Measurements from ENCODE around the gene HMGB2.

The HMGB2 gene

DNA sequence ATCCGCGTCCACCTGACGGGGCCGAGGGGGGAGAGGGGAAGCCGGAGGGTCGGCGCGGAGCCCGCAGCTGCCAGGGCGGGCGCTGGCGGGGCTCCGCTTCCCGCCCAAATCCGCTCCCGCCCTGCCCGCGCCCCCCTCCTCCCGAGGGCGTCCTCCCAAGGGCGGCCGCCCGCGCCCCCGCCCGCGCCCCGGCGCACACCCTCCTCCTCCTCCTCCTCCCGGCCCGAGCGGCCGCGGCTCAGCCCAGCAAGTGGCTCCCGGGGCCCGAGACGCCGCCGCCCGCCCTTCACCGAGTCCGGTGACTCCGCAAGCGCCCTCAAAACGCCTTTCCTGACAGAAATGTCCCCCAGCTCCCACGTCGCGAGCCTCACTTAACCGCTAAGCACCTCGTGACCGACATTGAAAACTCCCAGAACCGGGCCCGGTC, 487 bp downstream of the HMGB2 start:
- peak; percentile 12 for DNase-seq

DNA sequence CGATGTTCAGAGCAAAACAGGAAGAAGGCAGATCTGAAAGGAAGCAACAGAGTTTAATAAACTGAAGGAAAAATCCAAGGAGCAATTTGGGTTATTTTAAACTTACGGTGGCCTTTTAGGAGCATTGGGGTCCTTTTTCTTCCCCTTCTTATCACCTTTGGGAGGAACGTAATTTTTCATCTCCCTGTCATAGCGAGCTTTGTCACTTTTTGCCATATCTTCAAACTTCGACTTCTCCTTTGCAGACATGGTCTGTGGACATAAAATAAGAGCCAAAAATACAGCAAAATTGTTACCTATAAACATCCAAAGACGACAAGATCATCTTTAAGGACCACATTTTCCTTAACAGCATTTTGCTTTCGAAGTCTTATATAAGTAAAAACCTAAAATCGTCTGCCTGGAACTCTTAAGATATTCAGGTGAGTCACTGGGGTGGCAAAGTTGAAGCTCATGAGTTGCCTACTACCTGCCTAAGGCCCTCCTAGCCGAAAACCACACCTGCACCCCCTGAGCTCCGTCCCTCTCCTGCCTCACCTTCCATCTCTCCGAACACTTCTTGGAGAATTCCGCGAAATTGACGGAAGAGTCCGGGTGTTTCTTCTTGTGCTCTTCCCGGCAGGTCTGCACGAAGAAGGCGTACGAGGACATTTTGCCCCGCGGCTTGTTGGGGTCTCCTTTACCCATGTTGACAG, 1.0 kb downstream of the HMGB2 start:
- no peak for DNase-seq

DNA sequence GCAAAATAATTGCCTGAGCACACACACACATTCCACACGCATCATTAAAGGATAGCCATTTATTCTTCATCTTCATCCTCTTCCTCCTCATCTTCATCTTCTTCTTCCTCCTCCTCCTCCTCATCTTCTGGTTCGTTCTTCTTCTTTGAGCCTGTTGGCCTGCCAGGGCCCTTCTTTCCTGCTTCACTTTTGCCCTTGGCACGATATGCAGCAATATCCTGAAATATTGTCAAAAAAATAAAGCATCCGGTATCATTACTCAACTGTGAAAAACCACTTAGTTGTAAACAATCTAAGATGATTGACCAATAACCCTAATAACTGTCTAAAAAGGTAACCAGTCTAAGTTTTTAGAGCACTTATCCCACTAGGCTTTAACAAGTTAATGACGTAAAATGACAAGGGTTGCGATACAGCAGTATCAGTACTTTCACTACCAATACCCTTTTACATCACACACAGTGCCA, 2.1 kb downstream of the HMGB2 start:
- DNase-seq = no peak

DNA sequence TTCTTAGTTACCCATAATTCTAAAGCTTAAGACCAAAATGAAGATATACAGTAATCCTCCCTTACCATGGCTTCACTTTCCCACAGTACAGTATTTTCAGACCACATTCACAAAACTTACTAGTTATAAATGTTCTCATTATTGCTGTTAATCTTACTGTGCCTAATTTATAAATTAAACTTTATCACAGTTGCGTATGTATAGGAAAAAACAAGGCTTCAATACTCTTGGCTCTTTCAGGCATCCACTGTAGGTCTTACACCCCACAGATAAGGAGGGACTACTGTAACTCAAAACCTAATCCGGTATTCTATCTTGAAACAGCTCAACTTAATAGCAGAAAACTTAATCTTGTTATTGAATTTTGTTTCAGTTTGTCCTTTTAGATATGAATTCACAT, 3.6 kb downstream of the HMGB2 start:
- no peak for DNase-seq

DNA sequence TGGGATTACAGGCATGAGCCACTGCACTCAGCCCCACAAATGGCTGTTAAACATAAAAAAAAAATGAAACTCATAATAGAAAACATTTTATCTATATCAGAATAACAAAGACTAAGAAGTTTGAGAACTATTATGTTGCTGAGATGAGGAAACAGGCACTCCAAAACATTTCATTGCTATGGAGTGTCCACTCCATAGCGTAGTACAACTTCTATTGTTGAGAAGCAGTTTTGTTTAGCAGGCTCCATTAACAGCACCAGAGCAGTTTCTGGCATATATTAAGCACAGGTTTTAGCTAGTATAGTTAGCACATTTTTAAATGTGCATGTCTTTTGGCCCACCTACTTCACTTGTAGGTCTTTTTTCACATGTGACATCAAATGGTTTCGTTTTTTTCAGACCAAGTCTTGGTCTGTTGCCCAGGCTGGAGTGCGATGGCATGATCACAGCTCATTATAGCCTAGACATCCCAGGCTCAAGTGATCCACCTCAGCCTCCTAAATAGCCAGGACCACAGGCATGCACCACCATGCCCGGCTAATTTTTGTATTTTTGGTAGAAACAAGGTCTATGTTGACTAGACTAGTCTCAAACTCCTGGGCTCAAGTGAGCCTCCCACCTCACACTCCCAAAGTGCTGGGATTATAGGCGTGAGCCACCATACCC, 5.8 kb downstream of the HMGB2 start:
- no peak for DNase-seq

DNA sequence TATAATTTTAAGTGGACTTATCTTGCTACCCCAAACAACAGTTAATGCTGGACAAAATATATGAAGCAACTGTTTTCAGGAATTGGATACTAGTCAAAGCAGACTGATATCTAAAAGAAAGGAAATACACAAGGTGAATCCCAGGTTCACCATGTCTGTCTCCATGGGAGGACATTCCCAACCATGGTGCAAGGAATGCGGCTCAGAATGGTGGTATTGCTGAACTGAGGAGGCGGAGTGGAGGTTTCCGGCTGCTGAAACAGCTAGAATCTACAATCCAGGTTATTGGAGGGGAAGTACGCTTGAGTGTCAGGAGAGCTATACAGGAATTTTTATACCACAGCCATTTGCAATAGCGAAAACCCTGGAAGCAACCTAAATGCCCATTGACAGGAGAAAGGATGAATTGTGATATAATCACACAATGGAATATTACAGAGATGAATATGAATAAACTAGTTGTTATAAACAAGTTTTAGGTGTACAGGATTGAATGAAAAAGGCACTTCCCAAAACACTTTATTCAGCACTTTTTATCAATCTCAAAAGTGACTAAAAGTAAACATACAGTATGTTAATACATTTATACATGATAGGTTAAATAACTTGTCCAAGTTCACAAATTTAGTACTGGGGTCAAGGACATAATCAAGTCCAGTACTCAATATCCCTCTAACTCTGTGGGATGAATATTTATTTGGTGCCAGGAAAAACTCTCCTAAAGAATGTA, 9.0 kb downstream of the HMGB2 start:
- no peak for DNase-seq

DNA sequence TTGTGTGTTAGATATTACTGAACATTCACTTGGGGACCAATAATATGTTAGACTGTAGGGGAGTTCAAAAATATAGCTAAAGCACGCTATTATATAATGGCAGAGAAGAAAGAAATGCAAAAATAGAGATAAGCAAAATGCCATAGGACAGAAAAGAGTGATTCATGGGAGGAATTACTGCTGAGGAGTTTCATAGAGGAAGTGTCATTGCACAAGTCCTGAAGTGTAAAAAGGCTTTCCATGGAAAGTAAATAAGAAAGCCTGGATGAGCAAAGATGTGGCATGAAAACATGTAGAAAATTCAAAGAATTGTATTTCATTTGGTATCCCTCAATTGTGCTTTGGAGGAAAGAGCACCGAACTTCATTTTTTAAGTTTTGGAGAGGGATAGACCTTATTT, 14.5 kb downstream of the HMGB2 start:
- no peak for DNase-seq

DNA sequence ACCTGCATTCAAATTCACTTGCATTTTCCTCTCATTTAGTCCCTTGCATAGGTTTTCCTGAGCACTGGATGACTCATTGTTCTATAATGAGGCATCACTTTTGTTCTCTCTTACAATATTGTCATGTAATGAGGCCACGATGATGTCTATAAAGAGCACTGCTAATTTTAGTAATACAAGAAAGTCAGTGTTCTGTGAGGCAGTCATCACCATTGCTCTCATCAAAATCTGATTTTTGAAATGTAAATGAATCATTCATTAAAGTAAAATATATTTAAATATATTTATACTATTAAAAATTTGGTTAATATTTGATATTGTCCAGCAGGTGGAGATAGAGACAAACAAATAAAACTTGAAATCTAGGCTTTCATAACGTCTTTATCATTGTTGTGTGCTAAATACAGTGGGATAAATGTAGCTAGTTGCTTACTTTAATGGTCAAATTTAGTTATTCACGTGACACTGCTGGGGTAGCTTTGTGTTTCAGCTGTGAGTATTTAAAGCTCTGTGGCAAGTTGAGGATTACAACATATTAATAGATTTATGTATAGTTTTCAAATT, 15.4 kb downstream of the HMGB2 start:
- DNase-seq = peak; percentile 35

DNA sequence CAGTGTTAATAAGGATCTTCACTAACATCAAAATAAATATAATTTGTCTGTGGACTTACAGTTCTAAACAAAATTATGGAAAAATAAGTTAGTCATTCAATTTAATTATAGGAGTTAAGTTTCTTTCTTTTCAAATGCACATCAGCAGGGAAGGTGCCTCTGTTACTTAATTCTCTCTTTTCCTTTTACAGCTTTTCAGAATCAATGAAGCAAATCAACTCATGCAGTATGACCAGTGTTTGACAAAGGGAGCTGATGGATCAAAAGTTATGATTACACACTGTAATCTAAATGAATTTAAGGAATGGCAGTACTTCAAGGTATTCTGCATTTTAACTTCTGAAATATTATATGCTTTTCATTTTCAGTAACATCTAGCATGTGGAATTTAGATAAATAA, 15.9 kb downstream of the HMGB2 start:
- no peak for DNase-seq

DNA sequence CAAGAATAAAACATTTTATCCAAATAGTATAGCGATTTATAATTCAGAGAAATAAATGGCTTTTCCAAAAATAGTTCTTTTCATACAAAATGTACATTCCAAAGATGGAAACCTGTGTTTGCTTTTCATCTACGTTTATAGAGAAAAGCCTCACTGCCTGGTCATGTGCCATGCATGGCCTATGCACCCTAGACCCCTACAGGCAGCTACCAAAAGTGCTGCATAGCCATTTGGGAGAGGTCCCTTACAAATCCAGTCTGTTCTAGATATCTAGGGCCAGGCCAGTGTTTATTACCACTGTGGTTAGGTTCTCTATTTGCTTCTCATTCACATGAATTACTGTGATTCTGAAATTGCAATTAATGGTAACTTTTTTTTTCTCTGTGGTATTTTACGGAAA, 17.2 kb downstream of the HMGB2 start:
- DNase-seq = no peak

DNA sequence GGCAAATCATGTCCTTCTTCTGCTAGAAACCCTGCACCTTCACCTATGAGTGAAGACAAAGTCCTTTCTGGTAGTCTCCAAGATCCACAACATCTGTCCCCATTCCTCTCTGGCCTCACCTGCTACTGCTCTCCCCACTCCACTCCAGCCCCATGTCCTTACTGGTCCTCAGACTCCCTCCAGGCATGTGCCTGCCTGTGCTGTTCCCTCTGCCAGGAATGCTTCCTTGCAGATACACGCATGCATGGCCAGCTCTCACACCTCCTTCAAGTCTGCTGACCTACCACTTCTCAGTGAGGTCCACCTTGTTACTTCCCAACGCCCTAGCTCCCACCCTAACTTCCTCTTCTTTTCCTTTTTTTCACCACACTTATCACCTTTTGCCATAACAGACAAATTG, 18.1 kb downstream of the HMGB2 start:
- DNase-seq = no peak

DNA sequence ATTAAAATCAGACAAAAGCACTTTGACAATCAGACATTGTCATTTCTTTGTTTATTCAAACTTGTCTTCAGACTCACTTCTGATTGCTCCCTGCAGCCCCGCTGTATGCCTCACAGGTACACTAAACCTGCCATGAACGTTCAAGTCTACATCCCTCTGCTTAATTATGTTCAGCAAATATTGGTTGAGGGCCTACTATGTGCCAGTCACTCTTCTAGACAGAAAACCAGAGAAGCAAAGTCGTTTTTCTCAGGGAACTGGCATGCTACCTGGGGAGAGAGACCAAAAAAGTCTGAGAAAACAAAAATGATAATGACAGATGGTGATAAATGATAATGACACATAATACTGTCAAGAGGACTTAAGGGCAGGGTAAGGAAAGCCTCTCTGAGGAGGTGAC, 19.4 kb downstream of the HMGB2 start:
- DNase-seq = no peak

DNA sequence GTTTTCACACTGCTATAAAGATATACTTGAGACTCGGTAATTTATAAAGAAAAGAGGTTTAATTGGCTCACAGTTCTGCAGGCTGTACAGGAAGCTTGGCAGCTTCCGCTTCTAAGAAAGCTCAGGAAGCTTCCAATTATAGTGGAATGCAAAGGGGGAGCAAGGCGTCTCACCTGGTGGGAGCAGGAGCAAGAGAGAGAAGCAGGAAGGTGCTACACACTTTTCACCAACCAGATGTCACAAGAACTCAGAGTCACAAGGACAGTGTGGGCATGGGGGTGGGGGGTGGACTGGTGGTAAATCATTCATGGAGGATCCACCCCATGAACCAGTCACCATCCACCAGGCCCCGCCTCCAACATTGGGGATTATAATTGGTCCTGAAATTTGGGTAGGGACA, 22.8 kb downstream of the HMGB2 start:
- no peak for DNase-seq

DNA sequence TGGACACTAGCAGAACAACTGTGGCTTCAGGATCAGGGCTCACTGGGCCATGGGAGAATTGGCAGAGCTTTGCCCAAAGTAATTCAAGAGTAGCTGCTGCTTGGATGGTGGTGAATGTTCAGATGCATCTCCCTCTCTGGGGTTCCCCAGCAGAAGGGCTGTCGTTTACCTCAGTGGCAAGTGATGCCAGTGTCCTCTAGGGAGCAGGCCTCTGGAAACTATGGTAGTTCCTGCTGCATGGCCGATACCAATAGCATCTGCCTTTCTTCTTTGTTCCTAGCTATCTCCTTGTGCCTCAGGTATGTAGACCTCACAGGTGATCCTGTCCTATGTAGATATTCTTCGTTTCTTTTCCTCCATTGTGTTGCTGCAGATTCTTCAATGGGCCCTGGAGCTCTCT, 26.4 kb downstream of the HMGB2 start:
- no peak for DNase-seq

DNA sequence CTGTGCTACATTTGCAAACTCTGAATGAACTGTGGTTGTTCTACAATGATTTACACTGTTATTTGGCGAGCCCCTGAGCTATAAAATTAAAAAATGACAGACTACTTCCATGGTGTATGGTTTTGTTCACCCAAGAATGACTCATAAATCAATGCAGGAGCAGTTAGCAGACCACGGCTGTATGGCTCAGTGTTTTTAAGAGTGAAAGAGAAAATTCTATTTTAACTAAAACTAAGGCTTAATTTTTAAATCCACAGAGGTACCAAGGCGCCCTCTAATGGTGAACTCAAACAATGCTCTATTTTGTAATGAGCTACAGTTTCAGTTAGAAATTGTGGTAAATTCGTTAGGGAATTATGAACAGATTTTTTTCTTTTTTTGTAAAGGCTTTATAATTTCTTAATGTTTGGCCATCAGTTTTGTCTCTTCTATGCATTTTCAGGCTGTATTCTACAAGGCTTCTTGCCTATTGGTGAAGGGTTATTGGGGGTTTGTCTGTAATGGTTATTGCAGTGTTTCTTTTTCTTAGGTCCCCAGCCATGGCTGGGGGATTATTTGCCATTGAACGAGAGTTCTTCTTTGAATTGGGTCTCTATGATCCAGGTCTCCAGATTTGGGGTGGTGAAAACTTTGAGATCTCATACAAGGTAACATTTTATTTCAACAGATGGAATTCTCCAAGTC, 32.5 kb downstream of the HMGB2 start:
- DNase-seq = no peak

DNA sequence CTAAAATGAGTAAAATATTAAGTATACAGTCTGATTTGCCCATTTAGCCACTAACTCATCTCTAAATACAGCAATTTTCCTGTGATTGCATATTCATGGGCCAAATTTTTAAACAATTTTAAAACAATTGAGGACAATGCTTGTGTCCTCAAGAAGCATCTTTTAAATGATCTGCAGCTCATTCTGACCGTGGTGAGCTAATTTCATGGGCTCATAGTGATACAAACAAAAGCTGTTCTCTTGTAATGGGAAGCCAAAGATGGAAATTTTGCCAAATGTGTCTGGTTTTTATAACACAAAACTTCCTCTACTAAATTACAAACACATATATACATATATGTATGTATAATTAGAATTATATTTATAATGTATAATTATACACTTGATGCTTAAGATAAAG, 39.7 kb downstream of the HMGB2 start:
- no peak for DNase-seq

DNA sequence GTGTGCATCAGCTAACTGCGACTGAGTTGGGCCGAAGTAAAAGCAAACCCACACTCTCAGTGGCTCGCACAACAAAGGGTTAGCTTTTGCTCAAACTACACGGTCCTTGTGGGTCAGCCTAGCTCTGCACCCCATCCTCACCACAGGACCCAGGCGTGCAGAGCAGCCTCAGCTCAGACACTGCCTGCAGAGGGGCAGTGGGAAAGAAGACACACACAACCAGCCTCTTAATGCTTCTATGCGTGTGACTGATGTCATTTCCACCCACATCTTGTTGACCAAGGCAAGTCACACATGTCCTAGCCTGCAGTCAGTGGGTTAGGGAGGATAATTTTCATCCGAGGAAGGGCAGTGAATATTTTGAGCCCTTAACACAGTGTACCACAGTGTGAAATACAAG, 40.5 kb downstream of the HMGB2 start:
- DNase-seq = no peak

DNA sequence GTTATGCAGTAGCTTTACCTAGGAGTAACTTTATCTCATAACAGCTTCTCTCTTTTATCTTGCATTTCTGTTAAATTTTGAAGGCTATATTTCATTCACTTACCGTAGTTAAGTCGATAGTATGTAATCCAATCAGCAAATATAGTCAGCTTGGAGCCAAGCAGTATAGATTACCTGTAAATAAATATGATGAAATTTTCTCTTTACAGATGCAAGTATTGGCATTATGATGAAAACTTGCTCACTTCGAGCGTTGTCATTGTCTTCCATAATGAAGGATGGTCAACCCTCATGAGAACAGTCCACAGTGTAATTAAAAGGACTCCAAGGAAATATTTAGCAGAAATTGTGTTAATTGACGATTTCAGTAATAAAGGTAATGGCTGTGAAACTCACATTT, 42.3 kb downstream of the HMGB2 start:
- DNase-seq = no peak

DNA sequence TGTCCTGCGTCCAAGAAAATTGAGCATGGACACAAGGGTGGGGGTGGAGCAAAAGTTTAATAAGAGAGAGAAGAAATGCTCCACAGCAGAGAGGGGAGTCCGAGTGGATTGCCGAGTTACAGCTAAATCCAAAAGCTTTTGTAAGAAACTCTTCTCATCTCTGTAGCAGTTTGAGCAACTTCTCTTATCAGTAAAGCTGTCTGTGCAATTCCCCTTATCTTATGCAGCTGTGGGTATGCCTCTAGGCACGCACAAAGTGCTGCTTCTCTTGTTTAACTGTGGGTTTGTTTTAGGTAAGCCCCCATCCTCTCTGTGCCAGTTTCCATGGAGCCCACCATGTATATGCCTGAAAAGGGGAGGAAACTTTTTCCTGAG, 44.8 kb downstream of the HMGB2 start:
- no peak for DNase-seq

DNA sequence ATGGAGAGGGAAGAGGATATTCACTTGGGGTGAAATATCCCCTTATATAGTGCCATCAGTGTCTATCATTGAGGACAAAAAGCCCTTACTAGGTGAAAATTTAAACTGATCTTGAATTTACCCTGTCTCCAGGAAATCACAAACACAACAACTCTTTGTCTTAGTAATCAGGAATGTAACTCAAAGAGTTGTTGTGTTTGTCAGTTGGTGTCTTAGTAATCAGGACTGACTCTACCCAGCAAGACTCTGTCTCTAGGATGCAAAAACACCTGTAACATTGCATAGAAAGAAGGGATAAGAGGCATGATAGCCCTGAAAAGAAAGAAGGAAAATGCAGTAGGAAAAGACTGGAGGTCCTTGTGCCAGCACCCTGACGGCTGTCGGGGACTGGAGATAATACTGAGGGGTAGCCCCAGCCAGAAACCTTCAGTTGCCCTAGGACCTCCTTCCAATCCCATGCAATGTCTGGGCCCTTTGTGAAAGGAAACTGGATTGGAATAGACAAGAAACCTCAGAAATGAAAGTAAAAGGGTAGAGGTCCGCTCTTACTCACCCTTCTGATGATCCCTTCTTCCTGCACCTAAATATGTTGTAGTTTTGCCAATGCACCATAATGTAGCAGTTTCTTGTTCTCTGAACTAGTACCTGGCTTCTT, 45.3 kb downstream of the HMGB2 start:
- no peak for DNase-seq

DNA sequence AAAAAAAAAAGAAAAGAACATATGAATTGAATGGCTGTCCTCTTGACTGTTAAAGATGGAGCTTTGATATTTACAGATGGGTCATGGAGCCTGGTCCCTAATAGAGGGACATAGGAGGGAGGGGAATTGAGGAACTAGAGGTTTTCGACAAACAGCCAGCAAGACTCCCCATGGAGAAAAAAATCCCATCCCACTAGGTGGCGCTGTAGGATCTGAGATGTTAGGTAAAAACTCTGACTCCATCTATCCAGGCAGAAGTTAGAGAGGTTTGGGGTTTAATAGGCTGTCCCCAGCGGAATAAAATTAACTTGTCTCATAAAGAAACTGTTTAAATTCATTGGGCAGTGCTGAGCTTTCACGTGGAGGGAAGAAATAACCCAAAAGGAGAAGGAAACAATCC, 45.9 kb downstream of the HMGB2 start:
- DNase-seq = no peak

DNA sequence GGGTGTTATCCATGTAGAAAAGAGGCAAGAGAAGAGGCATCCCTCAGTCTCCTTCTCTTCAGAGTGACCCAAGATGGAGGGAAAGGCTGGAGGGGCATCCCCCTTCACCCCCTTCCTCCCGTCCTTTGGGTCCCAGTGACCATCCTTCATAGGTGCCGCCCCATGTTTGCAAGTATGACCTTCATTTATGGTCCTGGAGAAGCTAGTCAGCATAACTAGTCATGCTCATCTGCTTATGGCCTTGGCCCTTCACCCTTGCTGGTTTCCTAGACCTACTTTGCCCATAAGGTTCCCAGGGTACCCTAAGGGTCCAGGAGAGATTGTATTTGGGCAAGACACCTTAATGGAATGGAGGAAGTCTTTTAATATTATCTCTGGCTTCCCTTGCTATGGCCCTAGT, 46.7 kb downstream of the HMGB2 start:
- DNase-seq = no peak

DNA sequence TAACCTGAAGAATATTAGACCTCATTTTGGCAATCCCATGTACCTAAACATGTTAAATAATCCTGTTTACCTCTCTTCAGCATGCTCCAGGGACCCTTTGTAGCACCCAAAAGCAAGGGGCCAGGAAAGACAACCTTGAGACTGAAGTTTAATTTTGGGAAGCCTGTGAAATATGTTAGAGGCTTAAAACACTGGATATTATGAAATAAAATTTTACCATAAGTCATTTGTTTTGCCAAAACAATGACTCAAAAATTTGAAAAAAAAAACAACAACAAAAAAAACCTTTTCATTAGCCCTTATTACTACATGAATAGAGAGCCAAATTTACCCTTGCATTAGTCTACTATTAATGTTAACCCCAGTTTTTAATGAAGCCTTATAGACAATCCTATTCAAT, 49.7 kb downstream of the HMGB2 start:
- no peak for DNase-seq
